Measurements from ENCODE around the gene CFAP46. TPM values are rescaled to one million over a fixed set of nuclear protein-coding genes. Genes with fewer than 3 reads are reported as not detected.

CFAP46 gene
- 0.27 TPM in 1 of 2 replicates, not detected in the other for total RNA-seq (2014; rRNA removed; shearing (Covaris generic))
- polyA plus RNA-seq (2015; cell fraction: cytosol; rRNA removed) = 0.18 and 0.20 TPM in 2 replicates
- not detected in 2 replicates for polyA plus RNA-seq (2015; cell fraction: nucleus; rRNA removed)

DNA sequence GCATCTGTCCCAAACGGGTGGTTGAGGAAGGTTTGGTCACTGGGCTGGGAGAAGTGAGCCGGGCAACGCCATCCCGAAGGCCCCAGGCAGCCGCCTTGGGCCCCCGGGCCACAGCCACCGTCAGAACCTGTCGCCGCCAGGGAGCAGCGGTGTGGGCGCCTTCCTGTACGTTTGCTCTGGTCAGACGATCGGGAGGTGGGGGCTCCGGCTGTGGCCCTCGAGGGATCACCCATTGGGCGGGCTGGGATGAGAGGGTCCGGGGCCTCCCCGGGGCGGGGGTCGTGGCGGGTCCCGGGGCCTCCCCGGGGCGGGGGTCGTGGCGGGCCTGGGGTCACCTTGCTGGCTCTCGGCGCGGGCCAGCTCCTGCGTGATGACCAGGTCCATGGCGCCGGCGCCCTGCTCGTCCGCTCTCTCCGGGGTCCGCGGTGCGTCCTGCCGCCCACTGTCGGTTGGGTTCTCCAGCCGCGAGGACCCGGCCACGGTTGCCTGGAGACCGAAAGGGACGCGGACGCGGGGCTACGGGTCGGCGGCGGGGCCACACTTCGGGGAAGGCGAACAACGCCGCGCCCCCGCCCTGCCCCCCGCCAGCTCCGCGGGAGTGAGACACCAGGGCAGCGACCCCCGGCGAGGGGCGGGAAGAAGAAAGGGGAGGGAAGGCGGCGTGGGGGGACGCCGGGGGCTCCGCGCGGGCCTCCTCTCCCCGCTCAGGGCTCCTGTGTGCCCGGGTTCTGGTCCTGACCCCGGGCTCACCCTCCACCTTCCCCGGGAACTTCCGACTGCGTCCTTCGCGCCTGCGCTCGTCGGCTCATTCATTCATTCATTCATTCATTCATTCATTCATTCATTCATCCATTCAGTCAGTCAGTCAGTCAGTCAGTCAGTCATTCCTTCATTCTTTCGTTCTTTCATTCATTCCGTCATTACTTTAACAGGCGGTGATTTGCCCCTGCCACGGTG, at the start of gene CFAP46:
TSS of gene CFAP46 (minus strand) at position 470 of the 957 bp plus-strand sequence. CDS start at position 384, 86 bp downstream.
- in situ Hi-C loops (cut with HindIII; ENCODE audit: low pct_unique_long_range_greater_than_20kb, low sequenced_read_pairs) = loop anchor here (25.0 kb wide), 1 partner anchor 195 kb away; no protein-coding TSS in a partner anchor
- DNase-seq (ENCODE audit: low read depth, low spot score) = peak; percentile 43

DNA sequence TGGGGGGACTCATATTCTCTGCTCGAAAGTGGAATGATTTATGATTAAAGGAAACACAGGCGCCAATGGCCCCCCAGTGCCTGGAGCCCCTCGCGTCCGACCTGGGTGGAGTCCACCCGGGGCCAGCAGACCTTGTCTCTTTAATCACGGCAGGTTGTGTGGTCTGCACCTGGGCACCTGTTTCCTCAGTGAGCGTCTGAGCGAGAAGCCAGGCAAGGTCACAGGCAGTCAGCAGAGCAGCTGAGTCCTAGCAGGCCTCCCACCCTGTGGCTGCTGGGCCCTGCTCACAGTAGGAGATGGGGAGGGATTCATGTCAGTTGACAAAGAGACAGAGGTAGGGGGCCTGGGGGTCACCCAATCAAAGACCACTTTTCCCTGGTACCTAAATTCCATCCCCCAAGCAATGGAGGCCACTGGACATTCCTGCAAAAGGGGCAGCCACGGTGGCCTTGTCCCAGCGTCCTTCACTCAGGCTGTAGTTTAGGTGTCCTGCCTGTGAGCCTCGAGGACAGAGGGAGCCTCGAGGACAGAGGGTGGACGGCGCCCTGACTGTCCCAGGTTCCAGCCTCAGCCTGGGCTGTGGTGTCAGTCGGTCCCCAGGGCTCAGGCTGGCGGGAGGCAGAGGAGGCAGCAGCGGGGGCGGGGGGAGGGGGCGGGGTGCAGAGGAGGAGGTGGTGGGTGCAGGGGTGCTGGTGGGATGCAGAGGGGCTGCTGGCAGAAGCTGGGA, 49.5 kb upstream of the CFAP46 start:
- DNase-seq (ENCODE audit: low read depth, low spot score) = no peak
- in situ Hi-C loops (cut with HindIII; ENCODE audit: low pct_unique_long_range_greater_than_20kb, low sequenced_read_pairs) = no loop called here

DNA sequence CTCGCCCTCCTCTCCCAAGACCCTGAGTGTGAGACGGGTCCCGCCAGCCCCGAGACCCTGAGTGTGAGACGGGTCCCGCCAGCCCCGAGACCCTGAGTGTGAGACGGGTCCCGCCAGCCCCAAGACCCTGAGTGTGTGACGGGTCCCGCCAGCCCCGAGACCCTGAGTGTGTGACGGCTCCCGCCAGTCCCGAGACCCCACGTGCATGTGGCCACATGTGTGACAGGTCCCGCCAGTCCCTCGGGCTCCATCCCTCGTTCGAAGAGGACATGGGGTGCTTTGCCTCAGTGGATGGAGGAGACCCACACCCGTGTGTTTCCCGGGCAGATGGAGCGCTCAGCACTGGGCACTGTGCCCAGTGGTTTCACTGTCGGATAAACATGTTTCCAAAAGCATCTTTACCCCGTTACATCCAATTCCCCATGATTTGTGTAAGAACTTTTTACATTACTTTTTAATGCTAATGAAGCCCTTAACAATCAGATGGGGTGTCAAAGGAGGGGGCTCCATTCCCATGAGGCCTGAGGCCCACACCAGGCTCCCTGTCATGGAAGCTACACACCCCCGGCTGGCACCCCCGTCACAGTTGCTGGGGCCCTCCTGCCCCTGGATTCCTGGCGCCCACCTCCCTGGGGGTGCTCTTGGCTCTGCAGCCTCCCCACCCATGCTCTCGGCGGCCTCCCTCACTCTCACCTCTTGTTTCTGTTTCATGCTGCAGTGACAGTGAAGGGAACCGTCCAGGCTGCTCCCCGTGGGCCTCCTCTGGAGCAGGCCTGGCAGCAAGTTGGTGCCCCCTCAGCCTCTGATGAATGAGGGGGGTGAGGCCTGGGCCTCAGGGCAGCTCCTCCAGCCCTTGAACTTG, 48.5 kb upstream of the CFAP46 start:
- DNase-seq (ENCODE audit: low read depth, low spot score) = no peak
- in situ Hi-C loops (cut with HindIII; ENCODE audit: low pct_unique_long_range_greater_than_20kb, low sequenced_read_pairs) = no loop called here

DNA sequence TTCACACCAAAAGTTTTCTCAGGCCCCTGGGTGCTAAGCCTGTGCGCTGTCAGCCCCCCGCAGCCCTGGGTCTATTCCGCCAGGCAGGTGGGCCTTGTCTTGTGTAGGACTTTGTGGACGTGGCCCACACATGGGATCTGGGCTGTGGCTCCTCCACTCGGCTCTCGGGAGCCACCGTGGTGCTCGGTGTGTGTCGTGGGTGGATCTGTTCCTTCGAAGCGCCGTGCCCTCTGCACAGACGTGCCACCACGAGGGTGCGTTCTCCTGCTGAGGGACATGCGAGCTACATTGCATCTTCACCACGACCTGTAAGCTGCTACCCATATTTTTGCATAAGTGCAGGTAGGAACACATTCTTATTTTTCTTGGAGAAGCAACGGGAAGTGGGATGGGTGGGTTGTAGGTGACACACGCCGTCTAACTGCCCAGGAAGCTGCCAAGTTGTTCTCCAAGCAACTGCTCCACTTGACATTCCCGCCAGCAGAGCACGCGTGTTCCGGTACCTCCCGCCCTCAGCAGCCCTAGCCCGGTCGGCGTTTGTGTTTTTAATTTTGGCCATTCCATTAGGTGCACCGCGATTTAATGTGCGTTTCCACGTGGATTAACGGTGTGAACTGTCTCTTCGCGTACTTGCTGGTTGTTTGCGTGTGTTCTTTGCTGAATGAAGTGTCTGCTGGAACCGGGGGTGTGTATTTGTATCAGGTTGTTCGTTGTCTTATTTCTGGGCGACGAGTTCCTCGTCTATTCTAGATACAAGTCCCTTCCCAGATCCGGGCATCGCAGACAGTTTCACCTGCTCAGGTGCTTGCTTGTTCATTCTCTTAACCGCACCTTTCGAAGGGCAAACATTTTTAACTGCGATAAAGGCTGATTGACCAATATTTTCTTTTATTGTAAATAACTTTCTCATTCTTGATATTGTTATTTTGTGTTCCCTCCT, 47.4 kb upstream of the CFAP46 start:
- in situ Hi-C loops (cut with HindIII; ENCODE audit: low pct_unique_long_range_greater_than_20kb, low sequenced_read_pairs) = no loop called here
- DNase-seq (ENCODE audit: low read depth, low spot score) = no peak

DNA sequence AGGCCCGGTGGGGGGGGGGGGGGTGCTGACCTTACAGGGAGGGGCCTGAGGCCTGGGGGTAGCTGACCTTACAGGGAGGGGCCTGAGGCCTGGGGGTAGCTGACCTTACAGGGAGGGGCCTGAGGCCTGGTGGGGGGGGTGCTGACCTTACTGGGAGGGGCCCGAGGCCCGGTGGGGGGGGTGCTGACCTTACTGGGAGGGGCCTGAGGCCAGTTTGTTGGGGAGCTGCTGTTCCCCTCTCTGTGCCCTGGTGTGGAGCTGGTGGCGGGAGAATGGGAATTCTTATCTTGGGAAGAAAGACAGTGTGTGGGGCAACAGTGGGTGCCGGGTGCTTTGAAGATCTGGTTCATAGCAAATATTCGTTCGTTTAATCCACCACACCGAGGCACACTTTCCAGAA, 46.6 kb upstream of the CFAP46 start:
- in situ Hi-C loops (cut with HindIII; ENCODE audit: low pct_unique_long_range_greater_than_20kb, low sequenced_read_pairs) = no loop called here
- DNase-seq (ENCODE audit: low read depth, low spot score) = no peak

DNA sequence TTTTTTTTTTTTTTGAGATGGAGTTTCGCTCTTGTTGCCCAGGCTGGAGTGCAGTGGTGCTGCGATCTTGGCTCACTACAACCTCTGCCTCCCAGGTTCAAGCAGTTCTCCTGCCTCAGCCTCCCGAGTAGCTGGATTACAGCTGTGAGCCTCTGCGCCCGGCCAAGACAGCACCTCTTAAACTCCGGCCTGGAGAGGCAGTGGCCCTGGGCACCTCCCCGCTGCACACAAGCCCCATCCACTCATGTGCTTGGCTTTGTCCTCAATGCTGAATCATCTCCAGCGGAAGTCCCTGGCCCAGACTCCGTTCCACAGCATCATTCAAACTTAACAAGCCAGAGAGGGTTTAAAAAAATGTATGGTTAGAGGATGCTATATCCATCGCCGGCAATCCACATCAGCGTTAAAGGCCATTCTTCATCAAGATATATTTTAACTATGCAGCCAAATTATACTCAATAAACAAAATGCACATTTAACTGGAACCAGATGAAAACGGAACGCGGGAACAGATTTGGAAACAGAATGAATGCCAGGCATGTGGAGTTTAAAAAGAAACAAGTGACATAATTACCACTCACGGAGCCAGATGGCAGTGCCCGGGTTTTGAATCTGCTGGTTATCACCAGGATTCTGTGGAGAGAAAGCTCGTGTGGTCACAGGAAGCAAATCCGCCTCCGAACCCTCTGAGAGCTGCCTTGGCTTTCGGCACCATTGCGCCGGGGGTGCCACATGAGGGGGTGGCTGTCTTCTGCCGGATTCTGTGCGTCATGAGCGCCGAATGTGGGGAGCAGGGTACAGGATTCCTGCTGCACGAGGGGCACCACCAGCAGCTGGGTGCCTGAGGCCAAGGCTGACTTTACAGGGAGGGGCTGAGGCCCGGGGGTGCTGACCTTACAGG, 45.6 kb upstream of the CFAP46 start:
- DNase-seq (ENCODE audit: low read depth, low spot score) = no peak
- in situ Hi-C loops (cut with HindIII; ENCODE audit: low pct_unique_long_range_greater_than_20kb, low sequenced_read_pairs) = no loop called here

DNA sequence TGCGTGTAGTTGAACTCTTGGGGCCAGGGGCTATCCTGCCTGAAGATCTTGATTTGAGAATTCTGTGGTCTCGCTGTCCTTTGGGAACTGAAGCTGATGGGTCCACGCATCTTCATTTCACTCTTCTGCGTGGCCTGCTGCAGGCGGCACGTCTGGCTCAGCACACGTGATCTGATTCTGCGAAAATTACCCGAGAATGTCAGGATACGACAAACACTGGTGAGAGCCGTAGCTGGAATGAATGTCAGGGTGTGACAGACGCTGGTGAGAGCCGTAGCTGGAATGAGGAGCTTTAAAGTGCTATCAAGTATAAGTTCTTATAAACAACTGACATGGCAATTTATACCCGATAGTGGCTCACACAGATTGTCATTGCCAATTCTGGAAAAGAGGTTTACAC, 44.6 kb upstream of the CFAP46 start:
- in situ Hi-C loops (cut with HindIII; ENCODE audit: low pct_unique_long_range_greater_than_20kb, low sequenced_read_pairs) = no loop called here
- DNase-seq (ENCODE audit: low read depth, low spot score) = no peak

DNA sequence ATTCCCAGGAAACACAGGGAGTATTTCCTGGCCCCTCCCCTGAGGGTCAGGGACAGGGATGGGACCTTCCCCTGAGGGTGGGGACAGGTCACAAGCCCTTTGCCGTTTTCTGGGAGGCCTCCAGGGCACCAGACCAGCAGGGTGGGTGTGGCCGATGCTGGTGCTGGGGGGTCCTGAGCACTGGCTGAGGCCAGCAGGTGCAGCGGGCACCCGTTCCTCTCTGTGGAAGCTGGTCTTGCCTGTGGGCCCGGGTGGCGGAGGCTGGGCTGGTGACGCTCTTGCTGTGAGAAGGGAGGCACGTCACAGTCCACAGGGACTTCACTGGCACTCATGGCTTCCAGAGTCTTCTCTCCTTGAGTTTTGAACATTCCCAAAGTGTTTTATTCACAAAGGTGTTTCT, 44.2 kb upstream of the CFAP46 start:
- DNase-seq (ENCODE audit: low read depth, low spot score) = no peak
- in situ Hi-C loops (cut with HindIII; ENCODE audit: low pct_unique_long_range_greater_than_20kb, low sequenced_read_pairs) = no loop called here

DNA sequence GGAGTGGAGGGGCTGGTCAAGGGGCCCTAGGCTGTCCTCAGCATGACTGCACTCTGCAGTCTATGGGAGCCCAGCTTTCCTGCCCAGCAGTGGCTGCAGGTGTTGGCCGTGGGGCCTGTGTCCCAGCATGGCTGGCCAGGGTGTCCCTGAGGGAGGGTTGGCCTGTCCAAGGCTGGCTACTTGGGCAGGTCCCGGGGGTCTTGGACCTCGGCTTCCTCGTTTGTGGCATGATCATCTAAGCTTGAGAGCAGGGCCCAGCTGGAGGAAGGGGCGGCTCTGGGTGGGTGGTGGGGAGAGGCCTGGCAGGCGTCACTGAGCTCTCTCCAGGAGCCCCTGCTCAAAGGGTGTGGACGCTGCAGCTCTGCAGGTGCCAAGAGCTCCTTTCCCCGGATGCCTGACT, 43.7 kb upstream of the CFAP46 start:
- in situ Hi-C loops (cut with HindIII; ENCODE audit: low pct_unique_long_range_greater_than_20kb, low sequenced_read_pairs) = no loop called here
- DNase-seq (ENCODE audit: low read depth, low spot score) = no peak

DNA sequence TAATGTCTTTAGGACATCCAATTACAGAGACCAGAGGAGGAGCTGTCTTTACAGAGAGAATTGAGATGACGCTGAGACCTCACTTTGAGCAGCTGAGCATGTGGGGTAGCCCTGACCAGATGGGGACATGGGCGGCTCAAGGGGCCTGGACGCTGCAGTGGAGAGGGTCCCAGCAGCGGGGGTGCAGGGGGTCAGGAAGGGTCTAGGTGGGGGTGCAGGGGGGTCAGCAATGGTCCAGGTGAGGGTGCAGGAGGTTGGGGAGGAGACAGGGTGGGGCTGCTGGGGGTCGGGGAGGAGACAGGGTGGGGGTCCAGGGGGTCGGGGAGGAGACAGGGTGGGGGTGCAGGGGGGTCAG, 43.2 kb upstream of the CFAP46 start:
- in situ Hi-C loops (cut with HindIII; ENCODE audit: low pct_unique_long_range_greater_than_20kb, low sequenced_read_pairs) = no loop called here
- no peak for DNase-seq (ENCODE audit: low read depth, low spot score)

DNA sequence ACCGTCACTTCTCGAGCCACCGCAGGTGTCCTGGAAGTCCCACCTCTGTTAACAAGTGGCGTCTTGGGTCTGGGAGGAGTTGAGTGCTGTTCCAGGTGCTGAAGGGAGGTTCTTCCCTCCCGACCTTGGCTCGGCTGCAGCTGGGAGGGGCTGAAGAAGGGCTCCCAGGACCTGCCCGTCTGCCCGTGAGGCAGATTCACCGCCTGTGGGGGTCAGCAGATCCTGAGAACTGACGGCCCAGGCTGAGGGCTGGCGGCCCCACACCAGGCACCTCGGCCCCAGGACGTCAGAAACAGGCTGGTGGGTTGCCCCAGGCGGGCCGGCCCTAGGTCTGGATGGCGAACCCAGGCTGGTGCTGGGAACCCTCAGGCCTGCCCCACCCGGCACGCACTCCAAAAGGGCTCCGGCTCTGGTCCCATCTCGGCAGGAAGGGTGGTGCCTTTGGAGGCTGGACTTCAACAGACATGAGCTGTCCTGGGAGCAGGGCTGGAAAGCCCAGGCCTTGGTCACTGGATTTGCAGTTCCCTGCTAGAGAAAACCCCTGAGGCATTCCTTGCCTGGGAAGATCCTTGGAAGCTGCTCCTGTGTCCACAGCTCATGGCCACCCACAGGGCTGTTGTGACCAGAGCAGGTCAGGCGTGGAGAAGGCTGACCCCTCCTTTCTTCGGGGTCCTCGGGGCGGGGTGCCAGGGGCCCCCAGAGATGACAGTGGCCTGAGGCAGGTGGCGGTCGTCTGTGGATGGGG, 42.6 kb upstream of the CFAP46 start:
- in situ Hi-C loops (cut with HindIII; ENCODE audit: low pct_unique_long_range_greater_than_20kb, low sequenced_read_pairs) = no loop called here
- DNase-seq (ENCODE audit: low read depth, low spot score) = no peak

DNA sequence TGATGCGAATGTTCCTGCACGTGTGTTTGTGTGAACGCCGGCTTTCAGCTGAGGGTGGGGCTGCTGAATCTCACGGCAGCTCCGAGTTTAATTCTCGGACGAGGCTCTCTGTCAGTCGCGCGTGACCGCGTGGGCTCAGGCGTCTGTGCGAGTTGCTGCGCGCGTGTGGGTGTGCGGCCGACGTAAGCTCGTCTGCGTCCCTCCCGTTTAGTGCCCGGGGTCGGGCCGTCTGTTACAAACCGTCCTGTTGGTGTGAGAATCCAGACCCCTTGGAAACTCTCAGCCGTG, 41.6 kb upstream of the CFAP46 start:
- in situ Hi-C loops (cut with HindIII; ENCODE audit: low pct_unique_long_range_greater_than_20kb, low sequenced_read_pairs) = no loop called here
- DNase-seq (ENCODE audit: low read depth, low spot score) = no peak

DNA sequence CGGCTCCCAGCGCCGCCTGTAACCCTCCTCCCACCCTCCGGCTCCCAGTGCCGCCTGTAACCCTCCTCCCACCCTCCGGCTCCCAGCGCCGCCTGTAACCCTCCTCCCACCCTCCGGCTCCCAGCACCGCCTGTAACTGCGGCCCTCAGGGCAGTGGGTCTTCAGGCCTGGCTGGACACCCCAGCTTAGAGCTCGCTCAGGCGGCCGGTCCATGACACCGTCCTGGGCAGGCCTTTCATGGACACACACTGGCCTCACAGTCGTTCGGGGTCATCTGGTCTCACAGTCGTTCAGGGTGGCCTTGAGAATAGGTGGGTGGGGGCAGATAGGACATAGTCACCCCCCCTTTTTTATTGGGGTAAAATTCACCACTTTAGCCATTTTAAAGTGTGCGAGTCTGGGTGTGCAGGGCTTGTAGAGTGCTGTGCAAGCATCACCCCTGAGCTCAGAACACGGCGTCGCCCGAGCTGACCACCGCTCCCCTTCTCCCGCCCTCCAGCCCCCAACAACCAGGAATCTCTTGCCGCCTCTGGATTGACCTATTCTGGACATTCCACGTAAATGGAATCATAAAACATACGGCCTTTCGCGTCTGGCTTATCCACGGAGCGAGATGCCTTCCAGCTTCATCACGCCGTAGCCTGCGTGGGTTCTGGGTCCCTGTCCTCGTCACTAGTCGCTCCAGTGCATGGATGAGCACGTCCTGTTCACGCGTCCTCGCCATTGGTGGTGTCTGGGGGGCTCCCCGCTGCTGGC, 41.1 kb upstream of the CFAP46 start:
- in situ Hi-C loops (cut with HindIII; ENCODE audit: low pct_unique_long_range_greater_than_20kb, low sequenced_read_pairs) = no loop called here
- DNase-seq (ENCODE audit: low read depth, low spot score) = no peak

DNA sequence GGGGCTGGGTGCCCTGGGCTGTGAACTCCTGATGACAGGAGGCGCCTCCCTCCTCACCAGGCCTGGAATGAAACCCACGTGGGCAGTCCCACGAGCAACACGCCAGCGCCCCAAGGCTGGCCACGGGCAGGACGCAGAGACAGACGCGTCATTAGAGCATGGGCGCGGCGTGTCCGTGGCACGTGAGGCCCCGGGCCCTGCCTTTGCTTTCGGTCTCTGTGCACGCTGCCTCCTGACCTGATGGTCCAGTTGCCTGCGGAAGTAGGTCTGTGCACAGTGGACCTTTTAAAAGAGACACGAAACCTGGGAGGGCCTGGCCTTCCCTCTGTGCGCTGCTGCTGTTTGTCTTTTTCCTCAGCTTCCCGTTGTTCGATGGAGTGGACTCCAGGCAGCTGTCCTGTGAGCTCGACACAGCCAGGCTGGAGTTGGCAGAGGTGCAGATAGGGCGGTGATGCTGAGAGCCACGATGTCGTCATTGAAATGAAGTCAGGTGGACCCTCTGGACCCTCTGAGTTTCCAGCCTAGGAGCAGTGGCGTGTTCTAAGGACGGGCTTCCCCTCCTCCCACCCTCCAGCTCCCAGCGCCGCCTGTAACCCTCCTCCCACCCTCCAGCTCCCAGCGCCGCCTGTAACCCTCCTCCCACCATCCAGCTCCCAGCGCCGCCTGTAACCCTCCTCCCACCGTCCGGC, 40.1 kb upstream of the CFAP46 start:
- DNase-seq (ENCODE audit: low read depth, low spot score) = no peak
- in situ Hi-C loops (cut with HindIII; ENCODE audit: low pct_unique_long_range_greater_than_20kb, low sequenced_read_pairs) = no loop called here
